HepG2 (cell line): ENCODE results near the gene GANC. TPM values are rescaled to one million over a fixed set of nuclear protein-coding genes. Genes with fewer than 3 reads are reported as not detected.

Experiments
- ATAC-seq: fragments of 200-7000 bp; cut with Tn5 transposase; 3 replicates; pipeline ENCODE4 v1.9.1; 2020; ENCODE audit warnings: mild to moderate bottlenecking, moderate library complexity
- BruUV-seq: library from RNA; stranded (reverse); fragments of 400-500 nt; replicated peaks from 2 replicates; lab custom pipeline; 2021; lab: Mats Ljungman, UMichigan
- CTCF ChIA-PET: fragments of 300-600 bp; formaldehyde crosslinking; extraction: SDS; loops from one replicate; lab custom pipeline; 2021; ENCODE audit warnings: low total read pairs, inconsistent platforms, low intra/inter-chr PET ratio; lab: Yijun Ruan, JAX
- POLR2A ChIA-PET: fragments of 350-600 bp; sonication (Branson Sonifier 250); formaldehyde crosslinking; loops from one replicate; lab custom pipeline; 2020; ENCODE audit warnings: antibody characterized with exemption, inconsistent platforms; lab: Yijun Ruan, JAX
- DNase-seq: peaks from one replicate; pipeline ENCODE4 v3.0.0-alpha.2; 2015; ENCODE audit warnings: low spot score
- FAIRE-seq: peaks from 3 replicates; lab custom pipeline; 2011; peaks lifted over from hg19 to GRCh38; lab: Jason Lieb, UNC
- H2AFZ ChIP-seq: one replicate; pipeline ENCODE4 v1.6.1; 2011; ENCODE audit warnings: low read length, inconsistent platforms
- H3K27ac ChIP-seq: fragments of 300-600 bp; 3 replicates; pipeline ENCODE4 v1.8.0; 2011; ENCODE audit warnings: mixed run types, mild to moderate bottlenecking, mixed read lengths, low read length, inconsistent platforms; ENCODE audit not compliant: insufficient read depth; ENCODE audit errors: extremely low read length
- H3K27me3 ChIP-seq, 2 experiments: fragments of 200-600 bp in 1 of 2; 2 replicates in 1 of 2; 3 replicates in 1 of 2; pipeline versions ENCODE4 v1.6.0 to v1.8.0; 2011; ENCODE audit warnings: low read length in 2 of 2, mild to moderate bottlenecking in 2 of 2, moderate library complexity in 2 of 2, inconsistent platforms in 1 of 2; ENCODE audit not compliant: insufficient read depth in 2 of 2, control insufficient read depth in 1 of 2
- H3K36me3 ChIP-seq, 2 experiments: fragments of 200-600 bp in 1 of 2; replicated peaks in 1 of 2; 2 replicates in 1 of 2; 3 replicates in 1 of 2; pipeline versions ENCODE4 v1.5.1 to v1.8.0; 2011; ENCODE audit warnings: low read length in 2 of 2, inconsistent platforms in 1 of 2; ENCODE audit not compliant: insufficient read depth in 2 of 2, control insufficient read depth in 1 of 2
- H3K4me1 ChIP-seq: 2 replicates; pipeline ENCODE4 v1.5.1; 2012; ENCODE audit warnings: low read length, inconsistent platforms; ENCODE audit not compliant: insufficient read depth
- H3K4me2 ChIP-seq: 2 replicates; pipeline ENCODE4 v1.6.0; 2011; ENCODE audit warnings: low read depth, low read length, inconsistent platforms
- H3K4me3 ChIP-seq, 3 experiments: fragments of 200-600 bp in 1 of 3; sonication (generic), shearing (Covaris generic) in 1 of 3; replicated peaks in 1 of 3; 2 replicates each; pipeline ENCODE4 v1.5.1; 2011 to 2016; ENCODE audit warnings: low read length in 3 of 3, inconsistent platforms in 2 of 3, low read depth in 2 of 3, mild to moderate bottlenecking in 2 of 3, control low read depth in 1 of 3, mixed read lengths in 1 of 3; ENCODE audit not compliant: insufficient read depth in 1 of 3
- H3K79me2 ChIP-seq: one replicate; pipeline ENCODE4 v1.6.1; 2011; ENCODE audit warnings: low read length, inconsistent platforms; ENCODE audit not compliant: insufficient read depth
- H3K9ac ChIP-seq: 2 replicates; pipeline ENCODE4 v1.6.0; 2011; ENCODE audit warnings: mild to moderate bottlenecking, low read depth, low read length, inconsistent platforms; ENCODE audit not compliant: insufficient read depth
- H3K9me3 ChIP-seq: 2 replicates; pipeline ENCODE4 v1.5.1; 2012; ENCODE audit warnings: mild to moderate bottlenecking, low read length
- H4K20me1 ChIP-seq: 2 replicates; pipeline ENCODE4 v1.6.0; 2011; ENCODE audit warnings: inconsistent platforms, mild to moderate bottlenecking, low read length, moderate library complexity; ENCODE audit not compliant: insufficient read depth
- ISX ChIP-seq: sonication (generic); formaldehyde crosslinking; conservative IDR thresholded peaks from 2 replicates; pipeline ENCODE4 v1.5.0; 2020; ENCODE audit warnings: missing genetic modification reagents
- NCOR1 ChIP-seq: fragments of 200-600 bp; sonication (generic); IDR thresholded peaks from 2 replicates; pipeline ENCODE4 v1.7.0; 2017; ENCODE audit warnings: antibody characterized with exemption, low read length, borderline replicate concordance
- PAWR ChIP-seq: sonication (generic); formaldehyde crosslinking; IDR thresholded peaks from 2 replicates; pipeline ENCODE4 v1.4.0; 2020; ENCODE audit warnings: missing genetic modification reagents, mild to moderate bottlenecking, borderline replicate concordance
- PAX8 ChIP-seq: sonication (generic); formaldehyde crosslinking; IDR thresholded peaks from 2 replicates; pipeline ENCODE4 v1.8.0; 2022; ENCODE audit warnings: mild to moderate bottlenecking, missing genetic modification reagents, borderline replicate concordance
- PPARG ChIP-seq: conservative IDR thresholded peaks from 2 replicates; pipeline ENCODE4 v1.6.1; 2016; ENCODE audit warnings: missing biosample characterization, missing genetic modification reagents
- RNF2 ChIP-seq: fragments of 450-650 bp; conservative IDR thresholded peaks from 2 replicates; pipeline ENCODE4 v1.6.1; 2016; ENCODE audit warnings: low read depth
- SRF ChIP-seq: IDR thresholded peaks from 2 replicates; pipeline ENCODE4 v1.6.1; 2011; ENCODE audit warnings: mild to moderate bottlenecking, low read depth, low read length, moderate library complexity
- ZNF101 ChIP-seq: sonication (generic); formaldehyde crosslinking; IDR thresholded peaks from 2 replicates; pipeline ENCODE4 v1.4.0; 2020; ENCODE audit warnings: mild to moderate bottlenecking, low read depth, missing genetic modification reagents, borderline replicate concordance
- ZNF451 ChIP-seq: sonication (generic); formaldehyde crosslinking; IDR thresholded peaks from 2 replicates; pipeline ENCODE4 v1.5.0; 2020; ENCODE audit warnings: mild to moderate bottlenecking, missing genetic modification reagents
- WGBS: methylation state at CpG from one replicate; pipeline ENCODE4 v1.1.6; 2017; ENCODE audit warnings: low lambda C conversion rate; 5-methylcytosine and 5-hydroxymethylcytosine counted together
- in situ Hi-C: cut with HindIII; loops from 2 replicates; pipeline ENCODE4 v1.10.0; 2017; ENCODE audit warnings: low pct_unique_long_range_greater_than_20kb; ENCODE audit not compliant: extremely low pct_ligation_motif_present
- intact Hi-C: fragments of 100-400 bp; cut with micrococcal nuclease; formaldehyde crosslinking; loops from one replicate; pipeline ENCODE4 v1.10.0; 2022; ENCODE audit not compliant: unreplicated experiment
- polyA plus RNA-seq, 8 experiments: library from polyadenylated mRNA; depleted of rRNA in 3 of 8; stranded (reverse) in 7 of 8; unstranded in 1 of 8; fragments of >200 nt; fragmentation: Illumina TruSeq in 4 of 8; extraction: Trizol in 4 of 8; gene quantifications; 2 replicates each; pipeline versions ENCODE4 v1.2.1 to v1.2.3, GENCODE V29; 2011 to 2016; ENCODE audit warnings: low read depth in 4 of 8, missing spikeins in 1 of 8, mixed read lengths in 1 of 8; ENCODE audit not compliant: insufficient read depth in 1 of 8
- total RNA-seq, 5 experiments: library from RNA; depleted of rRNA; stranded (reverse); fragments of >200 nt; fragmentation: Illumina TruSeq; extraction: Trizol; gene quantifications; 2 replicates each; pipeline ENCODE4 v1.2.3, GENCODE V29; 2016; ENCODE audit warnings: low read depth in 1 of 5
- TF ChIP-seq, protein P1 (sequence below): sonication (generic); formaldehyde crosslinking; IDR thresholded peaks from 2 replicates; pipeline ENCODE4 v1.5.1; 2020; ENCODE audit warnings: mild to moderate bottlenecking, missing genetic modification reagents, borderline replicate concordance
- TF ChIP-seq, protein P2 (sequence below): sonication (generic); formaldehyde crosslinking; IDR thresholded peaks from 2 replicates; pipeline ENCODE4 v1.5.1; 2020; ENCODE audit warnings: mild to moderate bottlenecking, missing genetic modification reagents, moderate library complexity

GANC gene
- total and polyA plus RNA-seq, 2 of the 13 experiments (the other 11 are each of a cell fraction or from before 2014, with no cell fraction given), result 17.0 to 21.0 TPM

DNA sequence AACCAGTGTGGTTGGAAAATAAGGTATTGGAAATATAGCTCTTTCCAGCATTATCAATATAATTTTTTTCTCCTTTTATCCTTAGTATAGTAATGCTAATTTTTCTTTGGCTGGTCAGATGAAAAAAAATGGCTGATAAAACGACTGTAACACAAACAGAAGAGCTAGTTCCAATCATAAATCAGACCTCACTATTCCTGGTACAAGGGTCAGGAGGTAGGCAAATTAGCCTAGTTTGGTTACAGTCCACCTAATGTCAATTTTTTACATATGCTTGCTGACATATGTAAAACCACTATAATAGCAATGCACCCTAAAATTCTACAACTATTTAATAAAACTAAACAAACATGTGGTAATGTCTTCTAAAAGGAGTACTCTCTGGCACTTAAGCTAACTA is 45.0 kb upstream of the GANC start:
- H4K20me1 ChIP-seq, result no peaks in the 10 kb centered on the region
- H3K9ac ChIP-seq, result no peak overlapping the region
- ChIA-PET CTCF (no interaction called here), POLR2A (interaction anchor here (1.3 kb wide), 1 partner anchor 45 kb away, joined by 5 read pairs; the partner anchor contains the start of genes GANC and TMEM87A)
- DNase-seq (no peak), FAIRE-seq (no peak), ATAC-seq (no peak; the same call in 2 of the 3 replicates)
- no peak overlapping the region for H3K4me2 ChIP-seq
- peaks cover 10 to 63% of the 10 kb centered on the region in 2 experiments for H3K36me3 ChIP-seq
- H3K79me2 ChIP-seq, result no peaks in the 10 kb centered on the region
- H3K9me3 ChIP-seq, result no peaks in the 10 kb centered on the region
- H3K4me3 ChIP-seq, result no peak overlapping the region
- in situ Hi-C loops, result no loop called here
- H2AFZ ChIP-seq, result no peak overlapping the region
- H3K27ac ChIP-seq, result no peak overlapping the region
- H3K4me1 ChIP-seq, result peaks cover 28% of the 10 kb centered on the region
- intact Hi-C loops, result loop anchor here (10.0 kb wide), 1 partner anchor 247 kb away; no protein-coding TSS in a partner anchor
- 53% methylated on average over 1 of the region's 1 CpG for WGBS
- no TSS peak for BruUV-seq
- no peaks in the 10 kb centered on the region for H3K27me3 ChIP-seq
- TF ChIP-seq ZNF451 (CRISPR knock-in tag) (no peak), RNF2 (no peak), NCOR1 (no peak), ISX (CRISPR knock-in tag) (no peak), PAWR (CRISPR knock-in tag) (no peak), ZNF101 (CRISPR knock-in tag) (no peak), PAX8 (CRISPR knock-in tag) (no peak), PPARG (CRISPR knock-in tag) (no peak), SRF (no peak)
- TF ChIP-seq, protein P1, sequence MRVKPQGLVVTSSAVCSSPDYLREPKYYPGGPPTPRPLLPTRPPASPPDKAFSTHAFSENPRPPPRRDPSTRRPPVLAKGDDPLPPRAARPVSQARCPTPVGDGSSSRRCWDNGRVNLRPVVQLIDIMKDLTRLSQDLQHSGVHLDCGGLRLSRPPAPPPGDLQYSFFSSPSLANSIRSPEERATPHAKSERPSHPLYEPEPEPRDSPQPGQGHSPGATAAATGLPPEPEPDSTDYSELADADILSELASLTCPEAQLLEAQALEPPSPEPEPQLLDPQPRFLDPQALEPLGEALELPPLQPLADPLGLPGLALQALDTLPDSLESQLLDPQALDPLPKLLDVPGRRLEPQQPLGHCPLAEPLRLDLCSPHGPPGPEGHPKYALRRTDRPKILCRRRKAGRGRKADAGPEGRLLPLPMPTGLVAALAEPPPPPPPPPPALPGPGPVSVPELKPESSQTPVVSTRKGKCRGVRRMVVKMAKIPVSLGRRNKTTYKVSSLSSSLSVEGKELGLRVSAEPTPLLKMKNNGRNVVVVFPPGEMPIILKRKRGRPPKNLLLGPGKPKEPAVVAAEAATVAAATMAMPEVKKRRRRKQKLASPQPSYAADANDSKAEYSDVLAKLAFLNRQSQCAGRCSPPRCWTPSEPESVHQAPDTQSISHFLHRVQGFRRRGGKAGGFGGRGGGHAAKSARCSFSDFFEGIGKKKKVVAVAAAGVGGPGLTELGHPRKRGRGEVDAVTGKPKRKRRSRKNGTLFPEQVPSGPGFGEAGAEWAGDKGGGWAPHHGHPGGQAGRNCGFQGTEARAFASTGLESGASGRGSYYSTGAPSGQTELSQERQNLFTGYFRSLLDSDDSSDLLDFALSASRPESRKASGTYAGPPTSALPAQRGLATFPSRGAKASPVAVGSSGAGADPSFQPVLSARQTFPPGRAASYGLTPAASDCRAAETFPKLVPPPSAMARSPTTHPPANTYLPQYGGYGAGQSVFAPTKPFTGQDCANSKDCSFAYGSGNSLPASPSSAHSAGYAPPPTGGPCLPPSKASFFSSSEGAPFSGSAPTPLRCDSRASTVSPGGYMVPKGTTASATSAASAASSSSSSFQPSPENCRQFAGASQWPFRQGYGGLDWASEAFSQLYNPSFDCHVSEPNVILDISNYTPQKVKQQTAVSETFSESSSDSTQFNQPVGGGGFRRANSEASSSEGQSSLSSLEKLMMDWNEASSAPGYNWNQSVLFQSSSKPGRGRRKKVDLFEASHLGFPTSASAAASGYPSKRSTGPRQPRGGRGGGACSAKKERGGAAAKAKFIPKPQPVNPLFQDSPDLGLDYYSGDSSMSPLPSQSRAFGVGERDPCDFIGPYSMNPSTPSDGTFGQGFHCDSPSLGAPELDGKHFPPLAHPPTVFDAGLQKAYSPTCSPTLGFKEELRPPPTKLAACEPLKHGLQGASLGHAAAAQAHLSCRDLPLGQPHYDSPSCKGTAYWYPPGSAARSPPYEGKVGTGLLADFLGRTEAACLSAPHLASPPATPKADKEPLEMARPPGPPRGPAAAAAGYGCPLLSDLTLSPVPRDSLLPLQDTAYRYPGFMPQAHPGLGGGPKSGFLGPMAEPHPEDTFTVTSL (CRISPR knock-in tag), result no peak
- TF ChIP-seq, protein P2, sequence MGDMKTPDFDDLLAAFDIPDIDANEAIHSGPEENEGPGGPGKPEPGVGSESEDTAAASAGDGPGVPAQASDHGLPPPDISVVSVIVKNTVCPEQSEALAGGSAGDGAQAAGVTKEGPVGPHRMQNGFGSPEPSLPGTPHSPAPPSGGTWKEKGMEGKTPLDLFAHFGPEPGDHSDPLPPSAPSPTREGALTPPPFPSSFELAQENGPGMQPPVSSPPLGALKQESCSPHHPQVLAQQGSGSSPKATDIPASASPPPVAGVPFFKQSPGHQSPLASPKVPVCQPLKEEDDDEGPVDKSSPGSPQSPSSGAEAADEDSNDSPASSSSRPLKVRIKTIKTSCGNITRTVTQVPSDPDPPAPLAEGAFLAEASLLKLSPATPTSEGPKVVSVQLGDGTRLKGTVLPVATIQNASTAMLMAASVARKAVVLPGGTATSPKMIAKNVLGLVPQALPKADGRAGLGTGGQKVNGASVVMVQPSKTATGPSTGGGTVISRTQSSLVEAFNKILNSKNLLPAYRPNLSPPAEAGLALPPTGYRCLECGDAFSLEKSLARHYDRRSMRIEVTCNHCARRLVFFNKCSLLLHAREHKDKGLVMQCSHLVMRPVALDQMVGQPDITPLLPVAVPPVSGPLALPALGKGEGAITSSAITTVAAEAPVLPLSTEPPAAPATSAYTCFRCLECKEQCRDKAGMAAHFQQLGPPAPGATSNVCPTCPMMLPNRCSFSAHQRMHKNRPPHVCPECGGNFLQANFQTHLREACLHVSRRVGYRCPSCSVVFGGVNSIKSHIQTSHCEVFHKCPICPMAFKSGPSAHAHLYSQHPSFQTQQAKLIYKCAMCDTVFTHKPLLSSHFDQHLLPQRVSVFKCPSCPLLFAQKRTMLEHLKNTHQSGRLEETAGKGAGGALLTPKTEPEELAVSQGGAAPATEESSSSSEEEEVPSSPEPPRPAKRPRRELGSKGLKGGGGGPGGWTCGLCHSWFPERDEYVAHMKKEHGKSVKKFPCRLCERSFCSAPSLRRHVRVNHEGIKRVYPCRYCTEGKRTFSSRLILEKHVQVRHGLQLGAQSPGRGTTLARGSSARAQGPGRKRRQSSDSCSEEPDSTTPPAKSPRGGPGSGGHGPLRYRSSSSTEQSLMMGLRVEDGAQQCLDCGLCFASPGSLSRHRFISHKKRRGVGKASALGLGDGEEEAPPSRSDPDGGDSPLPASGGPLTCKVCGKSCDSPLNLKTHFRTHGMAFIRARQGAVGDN (CRISPR knock-in tag), result no peak
